Stimulated activated naive B cell treated with anti-CD40 and anti-IgM and Interleukin-4, amounts not matched to agents 10 μg/mL and 1 μg/mL and 100 μg/mL, for 72 hours (primary cell): ENCODE measurements around the gene SORCS1.
"Not testable (repeated sequence)": the region's sequence is repeated elsewhere in the genome, so short reads cannot be mapped to it uniquely, and the experiment has no call there.

Experiments used
- ATAC-seq, 2 donors: fragments of 150-1000 bp; cut with Tn5 transposase; replicated peaks; 2 replicates each; pipeline ENCODE4 v1.10.0; 2021; ENCODE audit warnings: moderate library complexity in 1 of 2
- DNase-seq: peaks from one replicate; pipeline ENCODE4 v3.0.0; 2021
- H3K27ac Mint-ChIP-seq: one replicate; pipeline ENCODE4 v1.8.0; 2022; ENCODE audit warnings: mild to moderate bottlenecking, mixed read lengths
- H3K27me3 Mint-ChIP-seq, 2 donors: one replicate each; pipeline ENCODE4 v1.8.0; 2022; ENCODE audit warnings: mixed read lengths in 2 of 2
- H3K36me3 Mint-ChIP-seq, 2 donors: one replicate each; pipeline ENCODE4 v1.8.0; 2022; ENCODE audit warnings: mixed read lengths in 2 of 2, mild to moderate bottlenecking in 1 of 2
- H3K4me1 Mint-ChIP-seq, 2 donors: one replicate each; pipeline ENCODE4 v1.8.0; 2022; ENCODE audit warnings: mixed read lengths in 2 of 2, mild to moderate bottlenecking in 1 of 2
- H3K4me3 Mint-ChIP-seq, 2 donors: one replicate each; pipeline ENCODE4 v1.8.0; 2022; ENCODE audit warnings: mild to moderate bottlenecking in 2 of 2, mixed read lengths in 2 of 2, moderate library complexity in 1 of 2
- H3K9me3 Mint-ChIP-seq, 2 donors: one replicate each; pipeline ENCODE4 v1.8.0; 2022; ENCODE audit warnings: mixed read lengths in 2 of 2, mild to moderate bottlenecking in 1 of 2

Gene SORCS1

DNA sequence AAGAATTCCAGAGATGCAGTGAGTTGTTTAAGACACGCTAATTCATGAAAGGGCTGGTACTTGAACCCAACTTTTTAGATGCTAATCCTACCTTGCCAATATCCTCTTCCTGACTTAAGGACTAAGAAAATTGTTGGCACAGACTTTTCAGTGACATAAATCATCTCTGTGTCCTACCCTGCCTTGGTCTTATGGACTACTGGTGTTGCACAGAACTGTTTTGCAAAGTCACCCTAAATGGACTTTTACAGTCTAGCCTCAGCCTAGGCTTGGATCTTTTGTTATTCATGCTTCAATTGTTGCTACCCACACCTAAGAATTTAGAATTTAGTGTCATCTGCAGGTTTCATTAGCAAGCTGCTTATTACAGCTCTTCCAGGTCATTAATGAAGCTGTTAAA is 112.7 kb downstream of the SORCS1 start:
- Mint-ChIP-seq H3K4me3 (no peak overlapping the region), H3K9me3 (peaks cover 4 to 6% of the 10 kb centered on the region in 2 donors), H3K36me3 (no peaks in the 10 kb centered on the region), H3K27ac (no peak overlapping the region), H3K4me1 (no peaks in the 10 kb centered on the region), H3K27me3 (no peaks in the 10 kb centered on the region)
- DNase-seq (no peak), ATAC-seq (no peak)

DNA sequence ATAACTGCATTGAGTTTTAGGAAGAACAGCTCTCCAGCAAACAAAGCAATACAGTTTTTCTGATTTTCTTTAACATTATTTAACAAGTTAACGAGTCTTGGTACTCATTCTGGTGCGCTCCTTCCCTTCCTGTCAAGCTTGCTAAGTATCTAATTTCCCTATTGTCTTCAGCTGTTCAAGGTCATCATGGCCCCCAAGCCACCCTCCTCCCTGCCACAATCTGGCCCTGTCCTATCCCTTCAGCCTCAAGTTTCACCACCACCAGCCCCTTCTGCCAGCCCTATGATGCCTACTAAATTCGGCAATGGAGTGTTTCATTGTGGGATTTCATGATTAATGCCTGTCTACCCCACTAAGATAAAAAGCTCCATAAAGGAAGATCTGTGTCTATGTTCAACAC is 121.0 kb downstream of the SORCS1 start:
- H3K9me3 Mint-ChIP-seq = peaks cover 4 to 8% of the 10 kb centered on the region in 2 donors
- no peaks in the 10 kb centered on the region for H3K4me1 Mint-ChIP-seq
- DNase-seq (no peak), ATAC-seq (no peak)
- no peak overlapping the region for H3K4me3 Mint-ChIP-seq
- H3K27me3 Mint-ChIP-seq = no peaks in the 10 kb centered on the region
- no peaks in the 10 kb centered on the region for H3K36me3 Mint-ChIP-seq
- H3K27ac Mint-ChIP-seq = no peak overlapping the region

DNA sequence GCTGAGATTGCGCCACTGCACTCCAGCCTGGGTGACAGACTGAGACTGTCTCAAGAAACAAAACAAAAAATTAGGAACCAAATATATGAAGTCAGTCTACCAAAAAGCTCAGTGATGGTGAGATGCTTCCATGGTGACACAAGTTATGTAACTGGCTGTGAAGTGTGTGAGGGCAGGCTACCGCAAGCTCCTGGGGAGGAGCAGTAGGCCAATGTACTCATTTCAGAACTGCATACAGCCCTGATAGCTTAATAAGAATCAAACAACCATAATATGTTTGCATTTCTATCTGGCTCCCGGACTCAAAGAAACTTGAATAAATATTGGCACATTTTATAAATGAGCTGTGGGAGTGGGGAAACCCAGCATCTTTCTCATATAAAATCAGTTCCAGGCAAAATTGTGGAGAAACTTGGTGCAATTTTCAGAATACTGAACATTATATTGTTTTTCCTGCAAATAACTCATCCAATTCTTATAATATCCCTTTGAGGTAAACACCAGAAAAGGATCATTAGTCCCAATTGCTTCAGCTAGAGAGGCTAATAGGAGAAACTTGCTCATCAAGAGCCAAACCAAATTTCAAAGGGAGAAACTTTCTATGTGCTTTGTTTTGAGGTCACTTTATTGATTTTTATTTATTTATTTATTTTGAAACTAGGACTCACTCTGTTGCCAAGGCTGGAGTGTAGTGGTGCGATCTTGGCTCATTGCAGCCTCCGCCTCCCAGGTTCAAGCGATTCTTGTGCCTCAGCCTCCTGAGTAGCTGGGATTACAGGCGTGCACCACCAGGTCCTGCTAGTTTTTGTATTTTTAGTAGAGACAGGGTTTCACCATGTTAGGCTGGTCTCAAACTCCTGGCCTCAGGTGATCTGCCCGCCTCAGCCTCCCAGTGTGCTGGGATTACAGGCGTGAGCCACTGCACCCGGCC is 127.0 kb downstream of the SORCS1 start:
- Mint-ChIP-seq H3K27me3 (peaks cover 0 to 11% of the 10 kb centered on the region in 2 donors), H3K9me3 (no peaks in the 10 kb centered on the region), H3K4me1 (no peaks in the 10 kb centered on the region), H3K27ac (no peak overlapping the region), H3K4me3 (no peak overlapping the region), H3K36me3 (no peaks in the 10 kb centered on the region)
- no peak for ATAC-seq
- DNase-seq = no peak

DNA sequence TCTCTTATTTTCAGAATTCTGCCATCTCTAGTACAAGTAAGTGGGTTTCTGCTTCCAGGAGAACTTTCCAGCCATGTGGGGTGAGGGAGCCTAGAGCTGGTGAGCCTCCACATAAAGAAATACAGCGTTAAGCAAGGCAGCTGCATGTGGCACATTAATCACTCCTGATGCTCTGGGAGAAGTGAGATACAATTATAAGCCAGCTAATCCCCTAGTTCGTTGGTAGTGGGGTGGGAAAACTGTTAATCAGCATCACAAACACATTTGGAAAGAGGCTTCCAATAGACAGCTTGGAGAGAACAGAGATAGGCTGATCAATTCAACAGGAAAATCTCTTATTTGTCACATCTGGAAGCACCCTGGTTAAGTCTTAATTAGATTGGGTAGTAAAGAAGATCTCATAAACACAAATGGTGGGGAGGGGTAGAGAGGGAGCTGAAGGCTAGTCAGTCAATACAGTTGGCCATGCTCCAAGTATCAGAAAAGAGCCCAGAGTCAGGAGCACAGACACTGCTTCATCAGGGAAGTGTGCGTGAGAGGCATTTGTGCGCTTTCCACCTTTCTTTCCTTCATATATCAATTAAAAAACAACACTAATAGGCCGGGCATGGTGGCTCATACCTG is 130.6 kb downstream of the SORCS1 start:
- ATAC-seq (no peak), DNase-seq (no peak)
- H3K4me3 Mint-ChIP-seq = no peak overlapping the region
- H3K36me3 Mint-ChIP-seq = no peaks in the 10 kb centered on the region
- no peak overlapping the region for H3K27ac Mint-ChIP-seq
- H3K27me3 Mint-ChIP-seq = peaks cover 0 to 11% of the 10 kb centered on the region in 2 donors
- no peaks in the 10 kb centered on the region for H3K9me3 Mint-ChIP-seq
- H3K4me1 Mint-ChIP-seq = no peaks in the 10 kb centered on the region

DNA sequence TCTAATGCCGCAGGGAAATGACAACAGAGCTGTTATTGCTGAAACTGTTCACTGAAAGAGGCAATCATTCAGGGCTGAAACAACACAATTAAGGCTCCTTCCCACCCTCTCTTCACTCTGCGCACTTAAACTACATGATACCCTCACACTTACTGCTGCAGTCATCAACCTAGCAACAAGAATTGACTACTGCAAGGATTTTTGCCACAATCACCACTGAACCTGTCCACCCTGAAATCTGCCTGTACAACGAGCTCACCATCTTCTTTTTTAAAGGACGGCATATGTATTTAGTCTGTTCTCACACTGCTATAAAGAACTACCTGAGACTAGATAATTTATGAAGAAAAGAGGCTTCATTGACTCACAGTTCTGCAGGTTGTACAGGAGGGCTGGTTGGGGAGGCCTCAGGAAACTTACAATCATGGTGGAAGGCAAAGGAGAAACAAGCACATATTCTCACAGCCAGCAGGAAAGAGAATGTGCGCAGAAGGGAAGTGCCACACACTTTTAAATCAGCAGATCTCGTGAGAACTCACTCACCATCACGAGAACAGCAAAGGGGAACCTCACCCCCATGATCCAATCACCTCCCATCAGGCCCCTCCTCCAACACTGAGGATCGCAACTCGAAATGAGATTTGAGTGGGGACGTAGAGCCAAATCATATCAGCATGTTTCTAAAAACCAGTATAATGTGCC is 131.7 kb downstream of the SORCS1 start:
- DNase-seq (no peak), ATAC-seq (no peak)
- no peak overlapping the region for H3K4me3 Mint-ChIP-seq
- no peaks in the 10 kb centered on the region for H3K9me3 Mint-ChIP-seq
- no peaks in the 10 kb centered on the region for H3K4me1 Mint-ChIP-seq
- H3K36me3 Mint-ChIP-seq = no peaks in the 10 kb centered on the region
- peaks cover 0 to 11% of the 10 kb centered on the region in 2 donors for H3K27me3 Mint-ChIP-seq
- H3K27ac Mint-ChIP-seq = no peak overlapping the region

DNA sequence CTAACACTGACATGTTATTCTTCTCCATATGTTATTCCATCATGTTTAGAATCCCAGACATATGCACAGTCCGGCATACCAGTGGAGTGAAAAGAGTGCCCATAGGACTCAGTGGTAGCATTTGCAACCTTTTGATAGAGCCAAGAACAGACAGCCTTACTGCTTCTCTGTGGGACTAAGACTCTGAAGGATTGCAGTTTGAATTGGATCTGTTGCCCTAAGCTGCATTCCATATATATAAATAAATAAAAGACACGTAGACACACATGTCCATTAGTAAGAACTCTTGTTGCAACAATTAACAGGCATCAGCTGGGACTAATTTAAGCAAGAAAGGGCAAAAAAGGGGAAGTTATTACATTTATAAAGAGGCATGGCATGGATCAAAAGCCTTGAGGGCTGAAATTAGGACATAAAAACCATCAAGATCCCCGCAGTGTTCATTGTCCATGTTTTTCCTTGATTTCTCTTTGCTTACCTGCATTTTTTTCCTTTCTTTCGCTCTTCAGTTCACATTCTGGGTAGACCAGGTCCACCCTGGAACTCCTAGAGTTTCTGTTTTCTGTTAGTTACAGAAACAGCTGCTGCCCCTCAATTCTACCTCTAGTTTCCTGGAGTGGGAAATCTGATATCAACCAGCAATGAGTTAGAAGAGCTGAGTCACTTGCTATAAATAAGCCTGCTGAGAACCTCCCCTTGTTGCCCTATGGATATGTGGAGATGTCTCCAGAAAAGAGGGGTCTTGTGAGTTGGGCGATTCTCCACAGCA is 132.4 kb downstream of the SORCS1 start:
- no peak for ATAC-seq
- no peak for DNase-seq
- Mint-ChIP-seq H3K27ac (no peak overlapping the region), H3K27me3 (peaks cover 0 to 11% of the 10 kb centered on the region in 2 donors), H3K36me3 (no peaks in the 10 kb centered on the region), H3K4me1 (no peaks in the 10 kb centered on the region), H3K9me3 (no peaks in the 10 kb centered on the region), H3K4me3 (no peak overlapping the region)

DNA sequence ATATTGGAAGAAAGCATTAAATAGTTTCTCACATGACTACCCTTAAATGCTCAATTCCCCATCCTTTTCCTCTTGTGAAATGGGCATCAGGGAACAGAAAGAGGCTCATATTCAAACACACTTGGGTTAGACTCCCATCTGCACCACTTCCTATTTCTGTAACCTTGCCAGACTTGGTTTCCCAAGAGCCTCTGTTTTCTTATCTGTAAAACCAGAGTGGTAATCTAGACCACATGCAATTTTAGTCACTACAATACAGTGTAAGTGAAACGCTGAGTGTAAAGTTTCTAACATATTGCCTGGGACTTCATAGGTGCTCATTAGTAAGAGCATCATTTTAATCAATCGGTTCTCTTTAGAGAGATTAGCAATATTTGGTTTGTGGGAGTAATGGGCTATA is 136.3 kb downstream of the SORCS1 start:
- no peak for ATAC-seq
- Mint-ChIP-seq H3K4me1 (no peaks in the 10 kb centered on the region), H3K36me3 (peaks cover 0 to 2% of the 10 kb centered on the region in 2 donors), H3K4me3 (no peak overlapping the region), H3K27ac (no peak overlapping the region), H3K9me3 (peaks cover 0 to 3% of the 10 kb centered on the region in 2 donors), H3K27me3 (peaks cover 0 to 1% of the 10 kb centered on the region in 2 donors)
- no peak for DNase-seq

DNA sequence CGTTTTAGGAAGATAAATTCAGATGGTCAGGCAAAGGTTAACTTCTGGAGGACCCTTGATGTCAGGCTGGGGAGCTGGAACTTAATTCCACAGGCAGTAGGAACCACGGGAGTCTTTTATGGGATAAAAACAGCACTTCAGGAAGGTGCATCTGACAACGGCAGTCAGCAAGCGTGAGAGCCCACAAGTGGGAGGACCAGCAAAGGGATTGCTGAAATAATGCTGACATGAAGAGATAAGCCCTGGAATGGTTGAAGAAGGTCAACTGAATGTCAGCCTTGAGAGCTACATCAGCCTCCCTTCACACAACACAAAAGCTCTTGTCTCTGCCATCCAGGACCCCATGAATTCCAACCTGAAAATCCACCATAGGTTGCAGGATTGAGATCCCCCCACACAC is 138.8 kb downstream of the SORCS1 start:
- Mint-ChIP-seq H3K4me1 (no peaks in the 10 kb centered on the region), H3K36me3 (peaks cover 0 to 2% of the 10 kb centered on the region in 2 donors), H3K9me3 (peaks cover 0 to 3% of the 10 kb centered on the region in 2 donors), H3K27ac (no peak overlapping the region), H3K27me3 (no peaks in the 10 kb centered on the region), H3K4me3 (no peak overlapping the region)
- DNase-seq = no peak
- no peak for ATAC-seq

DNA sequence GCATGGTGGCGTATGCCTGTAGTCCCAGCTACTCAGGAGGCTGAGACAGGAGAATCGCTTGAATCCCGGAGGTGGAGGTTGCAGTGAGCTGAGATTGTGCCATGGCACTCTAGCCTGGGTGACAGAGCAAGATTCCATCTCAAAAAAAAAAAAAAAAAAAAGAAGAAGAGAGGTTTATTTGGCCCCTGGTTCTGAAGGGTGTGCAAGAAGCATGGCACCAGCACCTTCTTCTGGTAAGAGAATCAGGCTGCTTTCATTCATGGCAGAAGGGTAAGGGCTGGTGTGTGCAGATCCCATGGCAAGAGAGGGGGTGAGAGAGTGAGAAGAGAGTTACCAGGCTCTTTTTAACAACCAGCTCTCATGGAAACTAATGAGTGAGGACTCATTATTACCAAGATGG is 140.5 kb downstream of the SORCS1 start:
- H3K4me1 Mint-ChIP-seq, H3K9me3 Mint-ChIP-seq, ATAC-seq, H3K36me3 Mint-ChIP-seq, H3K27me3 Mint-ChIP-seq, H3K4me3 Mint-ChIP-seq, DNase-seq, H3K27ac Mint-ChIP-seq: not testable (repeated sequence)

DNA sequence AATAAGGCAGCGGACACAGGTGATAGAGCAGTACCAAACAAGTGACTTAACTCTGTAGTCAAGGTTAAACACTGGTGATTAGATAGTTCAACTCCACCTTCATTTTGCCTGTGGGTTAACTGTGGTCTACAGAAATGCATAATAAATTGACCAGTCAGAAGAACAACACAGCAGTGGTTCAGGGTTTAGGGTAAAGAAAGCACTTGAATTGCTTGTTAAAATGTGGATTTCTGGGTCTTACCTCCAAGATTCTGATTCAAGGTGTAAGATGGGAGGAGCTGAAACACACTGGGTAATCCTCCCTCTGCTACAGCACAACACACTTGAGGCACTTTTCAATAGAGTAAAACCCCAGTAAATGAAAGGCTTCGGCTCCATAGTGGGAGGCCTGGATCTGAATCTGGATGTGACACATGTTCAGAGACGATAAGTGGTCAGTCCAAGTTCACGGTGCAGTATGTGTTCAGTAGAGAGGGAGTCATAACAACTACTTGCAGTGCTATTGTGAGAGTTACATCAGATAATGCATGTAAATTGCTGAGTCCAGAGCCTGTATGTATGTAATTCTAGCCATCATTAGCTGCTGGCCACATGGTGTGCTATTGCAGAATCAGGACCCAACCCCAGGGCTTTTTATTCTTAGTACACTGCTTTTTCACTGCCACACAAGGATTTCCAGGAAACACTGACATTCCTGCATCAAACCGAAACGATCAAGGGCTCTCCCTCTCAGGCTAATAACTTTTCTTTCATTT is 141.7 kb downstream of the SORCS1 start:
- Mint-ChIP-seq H3K27me3 (no peaks in the 10 kb centered on the region), H3K36me3 (peaks cover 0 to 2% of the 10 kb centered on the region in 2 donors), H3K4me1 (no peaks in the 10 kb centered on the region), H3K27ac (no peak overlapping the region), H3K9me3 (peaks cover 4 to 5% of the 10 kb centered on the region in 2 donors), H3K4me3 (no peak overlapping the region)
- no peak for DNase-seq
- ATAC-seq = no peak

DNA sequence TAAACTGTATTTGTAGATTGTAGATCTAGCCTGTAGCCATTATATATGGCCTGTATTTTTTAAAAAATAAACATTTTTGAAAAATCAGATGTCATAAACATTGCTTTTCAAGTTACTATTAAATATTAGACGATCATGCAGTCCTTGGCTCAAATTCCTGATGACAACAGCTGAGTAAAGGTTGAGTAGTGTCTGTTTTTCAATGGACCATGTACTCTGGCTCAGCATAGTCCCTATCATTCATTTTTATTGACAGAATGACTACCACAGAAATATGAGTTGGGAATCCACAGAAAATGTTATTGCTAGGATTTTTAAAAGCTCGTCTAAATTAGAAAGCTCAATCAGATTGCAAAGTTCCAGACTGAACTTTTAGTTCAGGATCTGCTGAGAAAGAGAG is 145.4 kb downstream of the SORCS1 start:
- Mint-ChIP-seq H3K27ac (no peak overlapping the region), H3K27me3 (no peaks in the 10 kb centered on the region), H3K36me3 (no peaks in the 10 kb centered on the region), H3K9me3 (peaks cover 5% of the 10 kb centered on the region in 2 donors), H3K4me3 (no peak overlapping the region), H3K4me1 (no peaks in the 10 kb centered on the region)
- DNase-seq (no peak), ATAC-seq (no peak)

DNA sequence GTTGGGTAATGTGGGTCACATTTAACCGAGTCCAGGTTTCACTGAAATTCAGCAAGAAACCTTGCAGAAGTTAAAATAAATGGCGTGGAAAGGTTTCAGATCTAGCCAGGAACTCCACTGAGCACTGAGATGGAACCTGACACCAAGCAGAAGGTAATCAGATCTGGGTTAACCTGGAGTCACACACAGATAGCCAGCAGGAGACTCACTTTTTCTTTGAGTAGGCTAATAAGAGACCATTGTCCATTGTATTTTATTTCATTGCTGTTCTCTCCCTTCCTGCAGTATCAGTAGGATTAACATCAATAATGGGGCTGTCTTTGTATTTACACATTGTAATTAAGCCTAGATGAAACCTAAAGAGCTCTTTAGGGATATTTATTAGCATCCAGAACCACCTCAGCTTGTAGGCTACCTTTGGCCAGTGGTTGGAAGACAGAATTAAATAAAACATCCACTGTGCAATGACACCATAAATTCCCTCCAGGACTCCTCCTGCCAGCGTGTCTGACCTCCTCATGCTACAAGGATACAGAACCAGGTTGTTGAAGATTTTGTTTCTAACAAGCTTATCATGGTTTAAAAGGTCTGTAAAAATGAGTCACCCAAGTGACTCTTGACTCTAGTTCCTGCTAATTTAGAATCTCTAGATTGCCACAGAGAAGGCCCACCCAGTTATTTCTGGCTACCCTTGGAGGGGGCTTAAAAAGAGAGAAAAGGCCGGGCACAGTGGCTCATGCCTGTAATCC is 151.1 kb downstream of the SORCS1 start:
- Mint-ChIP-seq H3K9me3 (peaks cover 5% of the 10 kb centered on the region in 2 donors), H3K4me1 (no peaks in the 10 kb centered on the region), H3K27ac (no peak overlapping the region)

DNA sequence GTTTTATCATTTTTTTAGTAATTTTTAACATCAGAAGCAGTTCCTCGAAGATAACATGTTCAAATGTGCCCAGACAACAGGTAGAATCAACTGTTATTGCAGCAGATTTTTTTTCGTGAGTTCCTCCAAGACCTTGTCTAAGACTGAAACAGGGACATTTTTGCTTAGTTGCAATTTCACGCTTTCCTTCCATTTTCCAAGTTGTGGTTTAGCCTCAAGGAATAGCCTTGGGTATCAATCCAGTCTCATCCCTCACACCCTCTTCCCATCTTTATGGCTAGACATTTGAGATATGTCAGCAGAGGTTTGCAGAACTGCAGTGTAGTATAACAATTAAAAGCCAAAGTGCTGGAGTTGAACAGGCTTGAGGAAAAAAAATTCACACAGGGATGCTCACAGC is 152.5 kb downstream of the SORCS1 start:
- Mint-ChIP-seq H3K4me1 (no peaks in the 10 kb centered on the region), H3K27me3 (no peaks in the 10 kb centered on the region), H3K36me3 (no peaks in the 10 kb centered on the region), H3K9me3 (peaks cover 0 to 3% of the 10 kb centered on the region in 2 donors), H3K4me3 (no peak overlapping the region), H3K27ac (no peak overlapping the region)
- DNase-seq = no peak
- no peak for ATAC-seq

More for the DNA sequence above, 151.1 kb downstream of the SORCS1 start:
- DNase-seq (no peak), ATAC-seq (no peak)
- Mint-ChIP-seq H3K27me3 (no peaks in the 10 kb centered on the region), H3K36me3 (no peaks in the 10 kb centered on the region), H3K4me3 (no peak overlapping the region)
